Spinal cord (tissue), 10 donors: Measurements from ENCODE around the gene NANOS3. TPM values are rescaled to one million over a fixed set of nuclear protein-coding genes. Genes with fewer than 3 reads are reported as not detected.

Source experiments
- DNase-seq, 6 donors: peaks; one replicate each; pipeline versions ENCODE4 v3.0.0 to v3.0.0-alpha.2; 2013 to 2015; ENCODE audit warnings: low spot score in 6 of 6, low read depth in 4 of 6
- H3K27ac ChIP-seq: one replicate; pipeline ENCODE4 v1.5.1; 2013; ENCODE audit warnings: low read depth, low read length, control low read depth
- H3K27me3 ChIP-seq: one replicate; pipeline ENCODE4 v1.6.1; 2013; ENCODE audit warnings: low read length; ENCODE audit not compliant: control insufficient read depth, insufficient read depth
- H3K36me3 ChIP-seq: one replicate; pipeline ENCODE4 v1.6.1; 2013; ENCODE audit warnings: low read length; ENCODE audit not compliant: control insufficient read depth, insufficient read depth
- H3K4me1 ChIP-seq: one replicate; pipeline ENCODE4 v1.6.1; 2013; ENCODE audit warnings: low read length; ENCODE audit not compliant: control insufficient read depth, insufficient read depth
- H3K4me3 ChIP-seq: one replicate; pipeline ENCODE4 v1.5.1; 2013; ENCODE audit warnings: low read depth, low read length, control low read depth
- H3K9me3 ChIP-seq: one replicate; pipeline ENCODE4 v1.6.1; 2013; ENCODE audit warnings: low read length; ENCODE audit not compliant: control insufficient read depth, insufficient read depth
- WGBS: methylation state at CpG from one replicate; pipeline ENCODE4 v1.1.5; 2013; ENCODE audit warnings: missing lambda C conversion rate; ENCODE audit not compliant: insufficient coverage; 5-methylcytosine and 5-hydroxymethylcytosine counted together
- polyA plus RNA-seq, 2 donors: library from polyadenylated mRNA; unstranded; fragments of 120-200 nt; gene quantifications; one replicate each; pipeline ENCODE4 v1.2.1, GENCODE V29; 2013; ENCODE audit not compliant: insufficient read length in 2 of 2
- total RNA-seq, 2 donors: library from RNA; depleted of rRNA in 1 of 2; stranded (reverse); fragments of 120-200 nt in 1 of 2; fragments of >200 nt in 1 of 2; gene quantifications; one replicate each; pipeline versions ENCODE4 v1.2.3 to v1.2.4, GENCODE V29; 2013 to 2014
- donor health status: healthy.

NANOS3 gene
- total and polyA plus RNA-seq, 4 donors: 11.2 to 24.6 (median 23.1) TPM; not detected in 1

DNA sequence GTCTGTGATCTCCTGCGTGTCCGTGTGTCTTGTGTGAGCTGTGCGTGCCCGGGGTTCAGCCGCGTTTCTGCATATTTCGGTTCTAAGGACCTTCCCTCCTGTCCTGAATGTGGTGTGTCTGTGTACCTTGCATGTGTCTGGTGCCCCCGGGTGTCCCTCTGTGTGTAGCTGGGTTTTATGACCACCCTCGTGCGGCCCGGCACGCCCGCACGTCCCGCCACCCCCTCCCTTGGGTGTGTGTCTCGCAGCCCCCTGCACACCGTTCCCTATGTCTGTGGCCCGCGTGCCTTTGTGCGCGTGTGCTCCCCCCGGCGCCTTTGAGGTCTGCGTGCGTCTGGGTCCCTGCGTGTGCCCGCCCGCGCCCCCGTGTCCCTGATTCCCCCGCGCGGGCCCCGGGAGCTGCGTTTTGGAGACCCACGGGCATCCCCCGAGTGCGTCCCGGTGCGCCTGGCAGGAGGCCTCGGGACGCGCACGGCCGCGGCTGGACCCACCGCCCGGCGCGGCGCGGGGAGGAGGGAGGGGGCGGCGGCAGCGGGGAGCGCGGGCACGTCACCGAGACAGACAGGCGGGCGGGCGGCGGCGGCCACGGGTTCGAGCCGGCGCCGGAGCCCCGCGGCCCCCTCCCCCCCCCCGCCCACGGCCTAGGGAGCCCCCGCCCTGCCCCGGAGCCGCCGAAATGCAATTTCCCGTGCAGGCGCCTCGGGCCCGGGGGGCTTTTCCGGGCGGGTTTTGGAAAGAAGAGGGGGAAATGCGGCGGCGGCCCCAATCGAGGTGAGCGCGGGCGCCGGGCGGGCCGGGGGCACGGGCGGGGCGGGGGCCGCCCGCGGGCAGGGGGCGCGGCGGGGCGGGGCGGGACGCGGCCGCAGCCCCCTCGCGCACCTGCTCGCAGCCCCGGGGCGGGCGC lies 12.0 kb upstream of the NANOS3 start:
- Histone ChIP-seq H3K36me3 (peaks cover 14% of the 10 kb centered on the region), H3K4me1 (peaks cover 52% of the 10 kb centered on the region), H3K4me3 (peak overlapping the region; percentile 57), H3K27ac (no peak overlapping the region), H3K27me3 (no peaks in the 10 kb centered on the region), H3K9me3 (no peaks in the 10 kb centered on the region)
- 1% methylated on average over 78 of the region's 113 CpGs for WGBS
- peak in 2 of 6 donors; percentile 74 to 81 for DNase-seq

- H3K27ac ChIP-seq: peak overlapping the region; percentile 25
- WGBS: under 1% methylated on average over 81 of the region's 82 CpGs
- no peaks in the 10 kb centered on the region for H3K27me3 ChIP-seq
- H3K36me3 ChIP-seq: peaks cover 20% of the 10 kb centered on the region
- H3K9me3 ChIP-seq: no peaks in the 10 kb centered on the region
- DNase-seq: peak in 2 of 6 donors; percentile 66 to 88
- H3K4me3 ChIP-seq: peak overlapping the region; percentile 57
- H3K4me1 ChIP-seq: peaks cover 52% of the 10 kb centered on the region
Measured at GRCh38 chr19:13865571-13866462, 11.1 kb upstream of the NANOS3 start.

DNA sequence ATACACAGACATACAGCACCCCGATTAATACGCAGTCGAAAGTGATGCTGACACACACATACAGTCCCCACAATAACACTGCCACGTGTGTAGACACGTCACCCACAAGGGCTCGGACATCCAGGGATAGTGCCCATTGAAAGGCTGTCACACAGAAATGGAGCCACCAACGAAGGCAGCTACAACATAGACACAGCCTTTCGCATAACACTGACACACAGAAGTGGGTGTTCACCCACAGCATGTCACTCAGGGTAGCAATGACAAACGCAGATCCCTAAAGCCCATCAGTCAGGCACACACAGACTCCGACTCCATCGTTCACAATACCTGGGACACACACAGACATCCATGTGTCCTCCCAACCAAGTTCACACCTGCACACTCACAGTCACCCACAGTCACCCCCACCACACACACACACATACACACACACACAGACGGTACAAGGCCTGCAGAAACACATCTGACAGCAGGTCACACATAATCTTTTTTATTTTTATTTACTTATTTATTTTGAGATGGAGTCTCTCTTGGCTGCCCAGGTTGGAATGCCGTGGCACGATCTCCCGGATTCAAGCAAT lies 10.4 kb upstream of the NANOS3 start:
- Histone ChIP-seq H3K27ac (peak overlapping the region; percentile 25), H3K4me1 (peaks cover 48% of the 10 kb centered on the region), H3K4me3 (peak overlapping the region; percentile 57), H3K36me3 (peaks cover 26% of the 10 kb centered on the region), H3K9me3 (no peaks in the 10 kb centered on the region), H3K27me3 (no peaks in the 10 kb centered on the region)
- DNase-seq: no peak
- WGBS: 46% methylated on average over 14 of the region's 15 CpGs

DNA sequence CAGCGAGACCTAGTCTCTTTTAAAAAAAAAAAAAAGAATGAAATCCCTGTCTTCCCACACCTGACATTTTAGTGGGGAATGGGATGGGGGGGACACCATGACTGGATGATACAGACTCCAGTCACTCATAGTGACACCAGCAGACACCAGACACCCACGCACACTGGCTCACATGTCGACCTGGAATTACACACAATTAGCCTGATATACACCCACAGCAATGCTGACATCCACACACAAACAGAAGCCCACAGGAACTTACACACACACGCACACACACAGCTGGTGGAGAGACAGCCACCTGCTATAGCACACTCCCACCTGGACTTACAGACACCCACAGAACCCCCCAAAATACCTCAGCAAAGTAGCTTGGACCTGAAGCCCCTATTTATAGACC lies 8.3 kb upstream of the NANOS3 start:
- no peak overlapping the region for H3K27ac ChIP-seq
- no peak overlapping the region for H3K4me3 ChIP-seq
- peaks cover 35% of the 10 kb centered on the region for H3K36me3 ChIP-seq
- no peaks in the 10 kb centered on the region for H3K27me3 ChIP-seq
- no peak for DNase-seq
- 88% methylated on average over 3 of the region's 4 CpGs for WGBS
- H3K4me1 ChIP-seq: peaks cover 47% of the 10 kb centered on the region
- H3K9me3 ChIP-seq: no peaks in the 10 kb centered on the region

DNA sequence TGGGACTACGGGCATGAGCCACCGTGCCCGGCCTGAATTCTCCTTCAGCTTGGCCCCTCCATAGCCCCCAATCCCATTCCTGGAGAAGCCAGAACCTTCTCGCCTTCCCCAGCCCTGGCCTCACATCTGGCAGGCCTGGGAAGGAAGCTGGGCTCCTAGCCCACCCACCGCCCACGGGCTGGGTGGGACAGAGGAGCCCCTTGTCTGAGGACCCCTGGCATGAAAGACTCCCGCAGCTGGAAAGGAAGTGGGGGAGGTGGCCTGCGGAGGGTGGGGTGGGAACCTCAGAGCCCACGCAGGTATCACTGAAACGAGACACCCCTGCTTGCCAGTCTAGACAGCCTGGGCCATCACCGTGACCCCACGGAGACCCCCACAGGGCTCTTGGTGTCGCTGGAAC lies 7.7 kb upstream of the NANOS3 start:
- H3K27me3 ChIP-seq: no peaks in the 10 kb centered on the region
- H3K36me3 ChIP-seq: peaks cover 39% of the 10 kb centered on the region
- no peak overlapping the region for H3K4me3 ChIP-seq
- no peak overlapping the region for H3K27ac ChIP-seq
- H3K4me1 ChIP-seq: peaks cover 46% of the 10 kb centered on the region
- WGBS: 61% methylated on average over 13 of the region's 13 CpGs
- no peak for DNase-seq
- H3K9me3 ChIP-seq: no peaks in the 10 kb centered on the region

DNA sequence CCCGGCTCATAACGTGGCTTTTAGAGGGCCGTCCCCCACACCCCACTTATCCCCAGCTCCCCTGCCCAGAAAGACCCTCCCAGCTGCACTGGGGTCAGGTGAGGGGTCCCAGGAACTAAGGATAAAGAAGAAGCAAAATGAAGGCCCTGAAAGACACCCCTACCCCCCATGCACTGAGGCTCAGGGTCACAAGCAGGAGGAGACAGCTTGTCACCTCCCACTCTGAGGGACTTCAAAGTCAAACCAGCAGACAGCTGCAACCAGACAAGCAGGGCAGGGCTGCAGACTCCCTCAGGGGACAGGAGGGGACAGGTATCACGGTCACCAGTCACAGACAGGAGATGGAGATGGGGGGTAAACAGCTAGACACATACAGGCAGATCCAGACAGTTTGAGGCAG lies 6.1 kb upstream of the NANOS3 start:
- H3K4me1 ChIP-seq: peaks cover 40% of the 10 kb centered on the region
- H3K4me3 ChIP-seq: no peak overlapping the region
- 33% methylated on average over 1 of the region's 4 CpGs for WGBS
- H3K36me3 ChIP-seq: peaks cover 47% of the 10 kb centered on the region
- H3K27me3 ChIP-seq: no peaks in the 10 kb centered on the region
- no peak overlapping the region for H3K27ac ChIP-seq
- DNase-seq: no peak
- no peaks in the 10 kb centered on the region for H3K9me3 ChIP-seq

GRCh38 chr19:13872339-13872694 lies 4.6 kb upstream of the NANOS3 start:
- Histone ChIP-seq H3K9me3 (no peaks in the 10 kb centered on the region), H3K4me1 (peaks cover 33% of the 10 kb centered on the region), H3K27ac (no peak overlapping the region), H3K36me3 (peaks cover 56% of the 10 kb centered on the region), H3K27me3 (no peaks in the 10 kb centered on the region), H3K4me3 (peak overlapping the region; percentile 37)
- DNase-seq: no peak
- WGBS: 33% methylated on average over 3 of the region's 5 CpGs

DNA sequence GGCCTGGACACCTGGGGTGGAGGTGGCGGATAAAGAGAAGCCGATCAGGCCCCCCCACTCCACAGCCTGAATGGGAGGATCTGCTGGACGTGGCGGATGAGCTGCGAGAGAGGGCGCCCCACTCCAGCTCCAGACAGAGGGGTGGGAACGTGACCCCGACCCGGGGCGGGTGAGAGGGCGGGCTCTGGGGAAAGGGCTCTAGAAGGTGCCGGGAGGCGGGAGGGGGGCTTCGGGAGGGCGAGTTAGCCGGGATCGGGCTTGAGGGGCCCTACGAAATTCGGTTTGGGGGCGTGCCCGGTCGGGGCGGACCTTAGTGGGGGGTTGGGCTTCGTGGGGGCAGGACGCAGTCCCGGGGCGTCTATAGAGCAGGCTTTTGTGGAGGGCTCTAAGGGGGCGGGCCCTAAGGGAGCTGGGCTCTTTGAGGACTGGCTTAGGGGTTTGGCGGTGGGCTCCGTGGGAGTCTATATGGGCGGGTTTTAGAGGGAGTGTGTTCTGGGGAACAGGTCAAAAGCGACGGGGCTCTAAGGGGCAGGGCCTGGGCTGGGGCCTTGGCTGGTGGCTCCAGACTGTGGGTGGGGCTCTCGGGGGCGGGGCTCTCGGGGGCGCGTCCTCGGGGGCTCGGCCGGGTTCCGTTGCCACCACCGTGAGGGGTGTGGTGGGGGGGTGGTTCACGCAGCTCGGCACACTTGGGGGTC lies 4.1 kb upstream of the NANOS3 start:
- 8% methylated on average over 39 of the region's 45 CpGs for WGBS
- Histone ChIP-seq H3K27ac (no peak overlapping the region), H3K4me3 (peak overlapping the region; percentile 37), H3K36me3 (peaks cover 58% of the 10 kb centered on the region), H3K4me1 (peaks cover 31% of the 10 kb centered on the region), H3K27me3 (no peaks in the 10 kb centered on the region), H3K9me3 (no peaks in the 10 kb centered on the region)
- peak in 1 of 6 donors; percentile 60 for DNase-seq
